Activated naive CD4-positive, alpha-beta T cell treated with anti-CD3 and anti-CD28 coated beads for 36 hours (primary cell): Measurements from ENCODE around the gene NTHL1. TPM values are rescaled to one million over a fixed set of nuclear protein-coding genes. Genes with fewer than 3 reads are reported as not detected.

Experiments used
- CTCF ChIA-PET: fragments of 350-600 bp; sonication (Branson Sonifier 250); formaldehyde crosslinking; loops from one replicate; lab custom pipeline; 2021; ENCODE audit warnings: antibody characterized with exemption; lab: Charles Lee
- DNase-seq: peaks from one replicate; pipeline ENCODE4 v3.0.0-alpha.2; 2020
- H3K27ac Mint-ChIP-seq: one replicate; pipeline ENCODE4 v1.8.0; 2021; ENCODE audit warnings: mild to moderate bottlenecking, mixed read lengths
- H3K27me3 Mint-ChIP-seq: one replicate; pipeline ENCODE4 v1.8.0; 2021; ENCODE audit warnings: low read depth, mixed read lengths
- H3K36me3 Mint-ChIP-seq: one replicate; pipeline ENCODE4 v1.8.0; 2021; ENCODE audit warnings: low read depth, mixed read lengths
- H3K4me1 Mint-ChIP-seq: one replicate; pipeline ENCODE4 v1.8.0; 2021; ENCODE audit warnings: low read depth, mixed read lengths
- H3K4me3 Mint-ChIP-seq: one replicate; pipeline ENCODE4 v1.8.0; 2021; ENCODE audit warnings: mild to moderate bottlenecking, moderate library complexity, mixed read lengths
- H3K9me3 Mint-ChIP-seq: one replicate; pipeline ENCODE4 v1.8.0; 2021; ENCODE audit warnings: mixed read lengths
- intact Hi-C: fragments of 100-400 bp; cut with micrococcal nuclease; formaldehyde crosslinking; loops from one replicate; pipeline ENCODE4 v1.15.1; 2023
- total RNA-seq, 2 experiments: library from RNA; stranded (reverse); gene quantifications; one replicate each; pipeline ENCODE4 v1.2.3, GENCODE V29; 2021

NTHL1 gene
- total RNA-seq, 2 experiments from 2014 or later: 20.1 to 24.1 TPM

DNA sequence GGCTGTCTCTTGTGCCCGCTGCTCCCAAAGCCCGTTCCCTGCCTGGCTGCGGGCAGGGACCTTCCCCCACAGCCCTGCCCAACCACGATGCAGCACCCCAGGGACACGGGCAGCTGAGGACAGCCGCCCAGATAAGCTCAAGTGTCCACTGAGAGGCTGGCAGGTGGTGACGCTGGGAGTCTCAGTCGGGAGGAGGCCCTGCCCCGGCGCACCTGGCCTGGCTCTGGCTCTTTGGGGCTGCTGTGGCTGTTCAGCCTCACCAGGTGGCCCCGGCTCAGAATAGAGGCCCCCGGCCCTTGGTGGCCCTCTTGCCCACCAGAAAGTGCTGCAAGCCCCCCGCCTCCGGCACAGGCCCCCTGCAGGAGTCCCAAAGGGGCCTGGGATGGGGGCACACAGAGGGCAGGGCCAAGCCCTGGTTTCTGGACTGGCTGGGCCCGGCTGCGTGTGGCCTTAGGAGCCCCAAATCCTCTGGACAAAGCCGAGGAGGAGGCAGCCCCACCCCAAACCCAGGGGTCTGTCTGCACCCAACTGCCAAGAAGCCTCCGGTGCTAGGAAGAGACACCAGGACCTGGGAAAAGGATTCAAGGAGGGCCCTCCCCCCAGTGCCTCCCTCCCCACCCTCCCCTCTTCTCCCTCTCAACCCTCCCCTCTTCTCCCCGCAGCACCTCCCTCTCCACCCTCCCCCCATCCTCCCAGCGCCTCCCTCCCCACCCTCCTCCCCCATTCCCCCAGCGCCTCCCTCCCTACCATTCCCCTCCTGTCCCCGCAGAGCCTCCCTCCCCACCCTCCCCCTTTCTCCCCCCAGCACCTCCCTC lies 5.3 kb downstream of the NTHL1 start:
- no peak overlapping the region for H3K4me3 Mint-ChIP-seq
- DNase-seq: no peak
- CTCF ChIA-PET: no interaction called here
- intact Hi-C loops: no loop called here
- peaks cover 4% of the 10 kb centered on the region for H3K4me1 Mint-ChIP-seq
- no peaks in the 10 kb centered on the region for H3K36me3 Mint-ChIP-seq
- no peaks in the 10 kb centered on the region for H3K27me3 Mint-ChIP-seq
- H3K9me3 Mint-ChIP-seq: no peaks in the 10 kb centered on the region
- H3K27ac Mint-ChIP-seq: no peak overlapping the region

DNA sequence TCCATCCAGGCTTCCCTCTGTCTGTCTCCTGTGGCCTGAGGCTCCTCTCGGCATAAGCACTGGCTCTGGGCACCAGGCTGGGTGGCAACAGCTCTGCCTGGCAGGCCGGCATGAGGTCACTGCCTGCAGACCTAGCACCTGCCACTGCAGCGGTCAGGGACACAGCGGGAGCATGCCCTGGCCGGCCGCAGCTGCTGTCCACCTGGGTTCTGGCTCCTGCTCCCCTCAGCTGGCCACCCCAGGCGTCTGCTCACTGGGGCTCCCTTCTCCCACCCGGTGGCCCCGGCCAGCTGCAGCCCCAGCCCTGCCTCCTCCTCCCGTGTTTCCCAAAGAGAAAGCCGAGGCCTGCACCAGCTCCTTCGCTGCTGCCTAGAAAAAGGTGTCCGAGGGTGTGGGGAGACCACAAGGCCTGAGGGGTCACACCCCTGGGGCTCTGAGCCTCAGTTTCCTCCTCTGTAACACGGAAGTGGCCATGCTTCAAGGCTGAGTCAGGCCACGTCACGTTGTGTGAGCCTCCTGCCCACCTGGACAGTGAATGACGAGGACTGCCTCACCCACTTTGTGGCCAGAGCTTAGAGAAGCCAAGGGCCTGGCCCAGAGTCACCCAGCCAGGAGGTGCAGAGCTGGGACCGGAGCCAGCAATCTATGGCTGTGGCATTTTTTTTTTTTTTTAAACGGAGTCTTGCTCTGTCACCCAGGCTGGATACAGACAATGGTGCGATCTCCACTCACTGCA lies 6.7 kb downstream of the NTHL1 start:
- H3K4me1 Mint-ChIP-seq: no peaks in the 10 kb centered on the region
- CTCF ChIA-PET: interaction anchor here (0.8 kb wide), 1 partner anchor 16 kb away, joined by 3 read pairs; no protein-coding TSS in a partner anchor
- intact Hi-C loops: no loop called here
- no peaks in the 10 kb centered on the region for H3K36me3 Mint-ChIP-seq
- H3K4me3 Mint-ChIP-seq: no peak overlapping the region
- no peaks in the 10 kb centered on the region for H3K9me3 Mint-ChIP-seq
- no peak for DNase-seq
- H3K27ac Mint-ChIP-seq: no peak overlapping the region
- no peaks in the 10 kb centered on the region for H3K27me3 Mint-ChIP-seq

- intact Hi-C loops: no loop called here
- no peaks in the 10 kb centered on the region for H3K9me3 Mint-ChIP-seq
- H3K36me3 Mint-ChIP-seq: no peaks in the 10 kb centered on the region
- H3K27me3 Mint-ChIP-seq: no peaks in the 10 kb centered on the region
- CTCF ChIA-PET: interaction anchor here (0.8 kb wide), 1 partner anchor 101 kb away, joined by 3 read pairs; no protein-coding TSS in a partner anchor
- no peak overlapping the region for H3K27ac Mint-ChIP-seq
- no peak overlapping the region for H3K4me3 Mint-ChIP-seq
- no peak for DNase-seq
- no peaks in the 10 kb centered on the region for H3K4me1 Mint-ChIP-seq
These were observed 7.4 kb downstream of the NTHL1 start for GRCh38 chr16:2040041-2040786.

GRCh38 chr16:2039274-2040031 lies 8.2 kb downstream of the NTHL1 start:
- H3K9me3 Mint-ChIP-seq: no peaks in the 10 kb centered on the region
- DNase-seq: no peak
- no peaks in the 10 kb centered on the region for H3K4me1 Mint-ChIP-seq
- H3K27me3 Mint-ChIP-seq: no peaks in the 10 kb centered on the region
- CTCF ChIA-PET: interaction anchor here (0.8 kb wide), 1 partner anchor 101 kb away, joined by 3 read pairs; no protein-coding TSS in a partner anchor
- H3K4me3 Mint-ChIP-seq: no peak overlapping the region
- intact Hi-C loops: no loop called here
- no peaks in the 10 kb centered on the region for H3K36me3 Mint-ChIP-seq
- H3K27ac Mint-ChIP-seq: no peak overlapping the region

- no peak for DNase-seq
- no peaks in the 10 kb centered on the region for H3K9me3 Mint-ChIP-seq
- no peaks in the 10 kb centered on the region for H3K4me1 Mint-ChIP-seq
- H3K36me3 Mint-ChIP-seq: no peaks in the 10 kb centered on the region
- CTCF ChIA-PET: no interaction called here
- intact Hi-C loops: no loop called here
- H3K27me3 Mint-ChIP-seq: no peaks in the 10 kb centered on the region
- H3K4me3 Mint-ChIP-seq: no peak overlapping the region
- no peak overlapping the region for H3K27ac Mint-ChIP-seq
These were observed 9.0 kb downstream of the NTHL1 start for GRCh38 chr16:2038382-2039231.

GRCh38 chr16:2037647-2038381 lies 9.8 kb downstream of the NTHL1 start:
- DNase-seq: no peak
- Mint-ChIP-seq H3K36me3 (no peaks in the 10 kb centered on the region), H3K27me3 (no peaks in the 10 kb centered on the region), H3K4me1 (no peaks in the 10 kb centered on the region), H3K4me3 (no peak overlapping the region), H3K9me3 (no peaks in the 10 kb centered on the region), H3K27ac (no peak overlapping the region)
- intact Hi-C loops: no loop called here
- CTCF ChIA-PET: no interaction called here

DNA sequence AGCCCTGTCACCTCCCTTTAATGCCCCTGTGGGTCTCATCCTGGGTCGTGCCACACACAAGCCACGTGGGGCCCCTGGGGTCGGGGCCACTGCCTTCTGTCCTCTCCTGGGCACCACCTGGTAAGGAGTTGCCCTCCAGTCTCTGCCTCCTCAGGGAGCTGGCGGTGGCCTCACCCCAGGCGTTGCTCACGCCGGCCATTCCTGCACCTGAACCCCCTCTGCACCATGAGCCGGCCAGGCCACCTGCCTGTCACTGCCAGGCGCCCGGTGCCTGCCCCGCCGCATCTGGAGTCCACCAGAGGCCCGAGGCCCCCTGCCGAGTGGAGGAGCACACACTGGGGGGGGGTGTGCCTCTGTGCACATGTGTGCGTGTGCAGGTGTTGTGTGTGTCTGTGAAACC lies 10.5 kb downstream of the NTHL1 start:
- CTCF ChIA-PET: no interaction called here
- Mint-ChIP-seq H3K9me3 (no peaks in the 10 kb centered on the region), H3K27me3 (no peaks in the 10 kb centered on the region), H3K27ac (no peak overlapping the region), H3K4me3 (no peak overlapping the region), H3K36me3 (no peaks in the 10 kb centered on the region), H3K4me1 (no peaks in the 10 kb centered on the region)
- intact Hi-C loops: no loop called here
- no peak for DNase-seq

DNA sequence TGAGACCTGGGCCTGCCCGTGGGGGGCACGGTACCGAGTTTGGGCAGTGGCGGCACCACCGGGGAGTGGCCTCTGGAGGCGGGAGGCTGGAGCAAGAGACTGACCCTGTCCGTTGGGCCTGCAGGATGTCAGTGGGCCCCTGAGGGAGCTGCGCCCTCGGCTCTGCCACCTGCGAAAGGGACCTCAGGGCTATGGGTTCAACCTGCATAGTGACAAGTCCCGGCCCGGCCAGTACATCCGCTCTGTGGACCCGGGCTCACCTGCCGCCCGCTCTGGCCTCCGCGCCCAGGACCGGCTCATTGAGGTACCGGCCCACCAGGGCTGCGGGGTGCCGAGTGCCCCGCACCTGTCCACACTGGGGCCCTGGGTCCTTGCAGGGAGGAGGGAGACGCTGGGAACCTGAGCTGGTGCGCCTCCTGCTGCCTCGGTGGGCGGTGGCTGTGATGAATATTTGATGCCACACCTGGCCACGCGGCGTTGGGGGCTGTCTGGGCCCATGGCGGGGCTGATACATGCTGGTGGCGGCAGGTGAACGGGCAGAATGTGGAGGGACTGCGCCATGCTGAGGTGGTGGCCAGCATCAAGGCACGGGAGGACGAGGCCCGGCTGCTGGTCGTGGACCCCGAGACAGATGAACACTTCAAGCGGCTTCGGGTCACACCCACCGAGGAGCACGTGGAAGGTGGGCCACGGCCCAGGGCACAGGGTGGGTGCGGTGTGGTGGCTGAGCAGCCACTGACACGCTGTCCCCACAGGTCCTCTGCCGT lies 11.3 kb downstream of the NTHL1 start:
- CTCF ChIA-PET: interaction anchor here (1.1 kb wide), 1 partner anchor 14 kb away, joined by 3 read pairs; no protein-coding TSS in a partner anchor
- no peaks in the 10 kb centered on the region for H3K9me3 Mint-ChIP-seq
- no peak for DNase-seq
- H3K27ac Mint-ChIP-seq: no peak overlapping the region
- H3K36me3 Mint-ChIP-seq: no peaks in the 10 kb centered on the region
- intact Hi-C loops: no loop called here
- no peaks in the 10 kb centered on the region for H3K27me3 Mint-ChIP-seq
- H3K4me1 Mint-ChIP-seq: no peaks in the 10 kb centered on the region
- H3K4me3 Mint-ChIP-seq: no peak overlapping the region

DNA sequence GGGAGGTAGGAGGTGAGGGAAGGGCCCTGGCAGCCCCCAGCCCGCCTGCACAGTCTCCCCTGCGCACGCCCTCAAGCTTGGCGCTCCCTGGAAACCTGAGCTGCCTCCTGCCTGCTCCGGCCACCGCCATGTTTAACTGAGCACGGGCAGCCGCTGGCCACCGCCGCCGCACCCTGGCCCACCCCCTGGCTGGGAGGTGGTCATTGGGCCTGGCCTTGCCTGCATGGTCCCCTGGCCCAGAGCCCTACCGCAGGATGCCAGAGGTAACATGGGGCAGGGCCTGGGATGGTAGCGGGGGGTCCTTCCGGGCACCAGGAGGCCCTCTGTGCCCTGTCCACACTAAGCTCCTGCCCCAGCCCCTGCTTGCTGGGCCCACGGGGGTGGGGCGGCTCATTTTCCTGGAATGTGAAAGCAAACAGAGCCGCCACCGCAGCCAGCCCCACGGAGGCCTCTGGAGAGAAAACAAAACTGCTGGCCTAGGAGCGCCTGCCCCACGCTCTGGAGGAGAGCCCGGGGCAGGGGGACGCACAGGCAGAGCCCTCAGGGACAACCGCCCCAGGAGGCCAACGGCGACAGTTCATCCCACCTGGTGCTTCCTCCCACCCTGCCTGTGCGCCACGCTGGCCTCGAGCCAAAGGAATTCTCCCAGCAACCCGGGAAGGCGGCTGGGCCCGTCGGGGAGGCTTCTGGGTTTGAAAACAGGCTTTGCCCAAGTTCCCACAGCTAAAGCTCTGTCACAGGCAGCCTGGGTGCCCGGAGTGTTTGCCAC lies 12.0 kb downstream of the NTHL1 start:
- Mint-ChIP-seq H3K27ac (no peak overlapping the region), H3K4me3 (no peak overlapping the region), H3K27me3 (no peaks in the 10 kb centered on the region), H3K4me1 (no peaks in the 10 kb centered on the region), H3K36me3 (no peaks in the 10 kb centered on the region), H3K9me3 (no peaks in the 10 kb centered on the region)
- intact Hi-C loops: no loop called here
- DNase-seq: no peak
- CTCF ChIA-PET: interaction anchor here (1.1 kb wide), 1 partner anchor 13 kb away, joined by 3 read pairs; no protein-coding TSS in a partner anchor
